HCT116 (cell line): Measurements from ENCODE around the gene TENM4. TPM values are rescaled to one million over a fixed set of nuclear protein-coding genes. Genes with fewer than 3 reads are reported as not detected.

ENCODE experiments used
- ATAC-seq: fragments of 200-7000 bp; cut with Tn5 transposase; 2 replicates; pipeline ENCODE4 v1.9.1; 2020; ENCODE audit warnings: mild to moderate bottlenecking, moderate library complexity
- BruUV-seq: library from RNA; stranded (reverse); fragments of 400-500 nt; replicated peaks from 2 replicates; lab custom pipeline; 2021; lab: Mats Ljungman, UMichigan
- CTCF ChIA-PET: fragments of 300-600 bp; sonication (Branson Sonifier 250); formaldehyde crosslinking; loops from one replicate; lab custom pipeline; 2021; ENCODE audit warnings: antibody characterized with exemption; lab: Charles Lee
- POLR2A ChIA-PET: fragments of 300-600, 350-600 bp; sonication (Branson Sonifier 250); formaldehyde crosslinking; loops from one replicate; lab custom pipeline; 2021; ENCODE audit warnings: antibody characterized with exemption; lab: Charles Lee
- RAD21 ChIA-PET, 2 experiments: fragments of 300-600 bp; sonication (Branson Sonifier 250); formaldehyde crosslinking; loops; one replicate each; lab custom pipeline; 2023; ENCODE audit warnings: low total read pairs in 2 of 2; ENCODE audit not compliant: uncharacterized antibody in 2 of 2, unreplicated experiment in 2 of 2, low non-redundant PET in 1 of 2; lab: Charles Lee
- DNase-seq: peaks from one replicate; pipeline ENCODE4 v3.0.0-alpha.2; 2010; ENCODE audit warnings: low read depth, low spot score
- H2AFZ ChIP-seq: fragments of 200-600 bp; shearing (Covaris generic), sonication (generic); 2 replicates; pipeline ENCODE4 v1.6.1; 2017; ENCODE audit warnings: low read depth, mixed run types, mixed read lengths, antibody characterized with exemption, low read length; ENCODE audit not compliant: poor library complexity, severe bottlenecking
- H3K27ac ChIP-seq: 2 replicates; pipeline ENCODE4 v1.5.1; 2012; ENCODE audit warnings: low read depth, low read length
- H3K27me3 ChIP-seq: fragments of 200-600 bp; sonication (generic); 2 replicates; pipeline ENCODE4 v1.6.1; 2016; ENCODE audit warnings: mixed run types, low read length, mixed read lengths; ENCODE audit not compliant: insufficient read depth
- H3K36me3 ChIP-seq, 2 experiments: fragments of 200-500 bp in 1 of 2; fragments of 200-600 bp in 1 of 2; sonication (Bioruptor generic) in 1 of 2; sonication (generic) in 1 of 2; 2 replicates each; pipeline versions ENCODE4 v1.5.1 to v1.6.1; 2014 to 2016; ENCODE audit warnings: low read length in 2 of 2, inconsistent platforms in 1 of 2, mixed read lengths in 1 of 2, mixed run types in 1 of 2; ENCODE audit not compliant: insufficient read depth in 2 of 2, control insufficient read depth in 1 of 2
- H3K4me1 ChIP-seq, 2 experiments: fragments of 200-600 bp in 1 of 2; sonication (generic) in 1 of 2; 2 replicates each; pipeline versions ENCODE4 v1.5.1 to v1.6.1; 2012 to 2017; ENCODE audit warnings: low read length in 2 of 2, inconsistent platforms in 1 of 2, mild to moderate bottlenecking in 1 of 2, mixed read lengths in 1 of 2, mixed run types in 1 of 2, moderate library complexity in 1 of 2; ENCODE audit not compliant: insufficient read depth in 2 of 2, control insufficient read depth in 1 of 2
- H3K4me2 ChIP-seq: fragments of 200-600 bp; sonication (generic); 2 replicates; pipeline ENCODE4 v1.6.1; 2017; ENCODE audit warnings: mixed run types, low read length, mixed read lengths
- H3K4me3 ChIP-seq, 2 experiments: fragments of 200-600 bp in 1 of 2; sonication (generic) in 1 of 2; replicated peaks in 1 of 2; 2 replicates each; pipeline ENCODE4 v1.5.1; 2011 to 2016; ENCODE audit warnings: low read length in 2 of 2, control low read depth in 1 of 2, low read depth in 1 of 2, mild to moderate bottlenecking in 1 of 2, mixed read lengths in 1 of 2, mixed run types in 1 of 2
- H3K79me2 ChIP-seq: fragments of 200-600 bp; sonication (generic); 2 replicates; pipeline ENCODE4 v1.6.1; 2017; ENCODE audit warnings: mild to moderate bottlenecking, mixed run types, low read length, moderate library complexity, mixed read lengths; ENCODE audit not compliant: insufficient read depth
- H3K9ac ChIP-seq: fragments of 200-600 bp; sonication (generic); 2 replicates; pipeline ENCODE4 v1.6.1; 2016; ENCODE audit warnings: low read length, mixed read lengths
- H3K9me2 ChIP-seq: fragments of 200-600 bp; sonication (generic), shearing (Covaris generic); 2 replicates; pipeline ENCODE4 v1.6.1; 2017; ENCODE audit warnings: mixed run types, mild to moderate bottlenecking, moderate library complexity; ENCODE audit not compliant: insufficient read depth
- H3K9me3 ChIP-seq, 2 experiments: fragments of 200-500 bp in 1 of 2; fragments of 200-600 bp in 1 of 2; sonication (Bioruptor generic) in 1 of 2; sonication (generic) in 1 of 2; 2 replicates each; pipeline ENCODE4 v1.6.1; 2014 to 2017; ENCODE audit warnings: low read length in 2 of 2, mixed read lengths in 2 of 2, inconsistent platforms in 1 of 2, low read depth in 1 of 2, mild to moderate bottlenecking in 1 of 2, mixed run types in 1 of 2, moderate library complexity in 1 of 2; ENCODE audit not compliant: control insufficient read depth in 1 of 2, insufficient read depth in 1 of 2
- H4K20me1 ChIP-seq: fragments of 200-600 bp; sonication (generic), shearing (Covaris generic); 2 replicates; pipeline ENCODE4 v1.6.1; 2017; ENCODE audit warnings: mixed run types, mild to moderate bottlenecking, moderate library complexity; ENCODE audit not compliant: insufficient read depth
- ATF3 ChIP-seq: IDR thresholded peaks from 2 replicates; pipeline ENCODE4 v1.6.1; 2012
- CBX3 ChIP-seq: IDR thresholded peaks from 2 replicates; pipeline ENCODE4 v1.6.1; 2012; ENCODE audit warnings: low read depth
- CTCF ChIP-seq, 3 experiments: fragments of 200-600 bp in 1 of 3; sonication (generic) in 1 of 3; IDR thresholded peaks in 2 of 3; conservative IDR thresholded peaks in 1 of 3; 2 replicates each; pipeline ENCODE4 v1.5.1; 2012 to 2017; ENCODE audit warnings: low read depth in 2 of 3, low read length in 2 of 3, antibody characterized with exemption in 1 of 3, borderline replicate concordance in 1 of 3, control low read depth in 1 of 3, mild to moderate bottlenecking in 1 of 3, mixed read lengths in 1 of 3, mixed run types in 1 of 3, moderate library complexity in 1 of 3; ENCODE audit not compliant: insufficient read depth in 1 of 3
- EGR1 ChIP-seq: IDR thresholded peaks from 2 replicates; pipeline ENCODE4 v1.6.1; 2012; ENCODE audit warnings: low read depth
- EZH2phosphoT487 ChIP-seq: fragments of 200-600 bp; IDR thresholded peaks from 2 replicates; pipeline ENCODE4 v1.6.1; 2018; ENCODE audit warnings: antibody characterized with exemption, borderline replicate concordance
- FOSL1 ChIP-seq: IDR thresholded peaks from 2 replicates; pipeline ENCODE4 v1.6.1; 2012; ENCODE audit warnings: low read depth
- POLR2AphosphoS5 ChIP-seq: IDR thresholded peaks from 2 replicates; pipeline ENCODE4 v1.6.1; 2011; ENCODE audit warnings: mild to moderate bottlenecking, low read depth, low read length, moderate library complexity
- RAD21 ChIP-seq: IDR thresholded peaks from 2 replicates; pipeline ENCODE4 v1.6.1; 2012; ENCODE audit warnings: low read depth, mild to moderate bottlenecking
- REST ChIP-seq: IDR thresholded peaks from 2 replicates; pipeline ENCODE4 v1.6.1; 2012; ENCODE audit warnings: low read depth
- SIN3A ChIP-seq: IDR thresholded peaks from 2 replicates; pipeline ENCODE4 v1.6.1; 2012; ENCODE audit warnings: low read depth
- SP1 ChIP-seq: IDR thresholded peaks from 2 replicates; pipeline ENCODE4 v1.6.1; 2012; ENCODE audit warnings: low read depth
- YY1 ChIP-seq: IDR thresholded peaks from 2 replicates; pipeline ENCODE4 v1.6.1; 2011; ENCODE audit warnings: low read length, low read depth, moderate library complexity, mild to moderate bottlenecking; ENCODE audit not compliant: insufficient replicate concordance; ENCODE audit errors: extremely low read depth
- ZBTB33 ChIP-seq: IDR thresholded peaks from 2 replicates; pipeline ENCODE4 v1.6.1; 2011; ENCODE audit warnings: mild to moderate bottlenecking, low read length, moderate library complexity; ENCODE audit not compliant: insufficient replicate concordance; ENCODE audit errors: extremely low read depth
- ZFX ChIP-seq: fragments of 450-650 bp; IDR thresholded peaks from 2 replicates; pipeline ENCODE4 v1.6.1; 2017
- ZNF274 ChIP-seq: fragments of 200-500 bp; sonication (Bioruptor generic); IDR thresholded peaks from 2 replicates; pipeline ENCODE4 v1.6.1; 2014; ENCODE audit warnings: mild to moderate bottlenecking, low read depth, low read length, inconsistent platforms
- intact Hi-C: fragments of 100-400 bp; cut with micrococcal nuclease; formaldehyde crosslinking; loops from 2 replicates; pipeline ENCODE4 v1.10.0; 2022
- total RNA-seq: library from RNA; stranded (reverse); gene quantifications from one replicate; pipeline ENCODE4 v1.2.1, GENCODE V29; 2021; ENCODE audit not compliant: unreplicated experiment

The TENM4 gene
- total RNA-seq, 1 experiment from 2014 or later, result 0.05 TPM

DNA sequence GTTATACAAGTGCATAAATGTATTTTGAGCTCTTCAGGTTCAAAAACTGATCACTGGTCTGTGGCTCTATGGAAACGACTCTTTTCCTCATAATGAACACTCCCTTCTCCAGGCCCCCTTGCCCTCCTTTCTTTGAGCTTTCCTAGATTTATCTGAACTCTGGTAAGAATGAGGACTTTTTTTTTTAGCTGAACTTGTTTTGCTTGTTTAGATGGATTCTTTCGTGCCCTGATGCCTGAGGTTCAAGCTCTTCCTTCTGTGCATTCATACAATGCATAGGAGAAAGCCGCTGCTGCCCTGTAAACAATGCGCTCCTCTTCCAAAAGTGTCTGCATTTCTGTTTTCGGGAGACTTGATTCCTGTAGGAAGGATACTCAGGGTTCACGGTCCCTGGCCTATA, 205.1 kb downstream of the TENM4 start:
- no peaks in the 10 kb centered on the region for H3K79me2 ChIP-seq
- ChIA-PET CTCF (no interaction called here), POLR2A (no interaction called here), RAD21 (no interaction called here)
- H3K9me3 ChIP-seq, result no peaks in the 10 kb centered on the region
- H4K20me1 ChIP-seq, result no peaks in the 10 kb centered on the region
- no peaks in the 10 kb centered on the region for H3K9me2 ChIP-seq
- DNase-seq (no peak), ATAC-seq (no peak)
- H2AFZ ChIP-seq, result no peak overlapping the region
- H3K27ac ChIP-seq, result no peak overlapping the region
- intact Hi-C loops, result no loop called here
- H3K36me3 ChIP-seq, result no peaks in the 10 kb centered on the region
- no peaks in the 10 kb centered on the region for H3K4me1 ChIP-seq
- no peak overlapping the region for H3K4me2 ChIP-seq
- no TSS peak for BruUV-seq
- peaks cover 16% of the 10 kb centered on the region for H3K27me3 ChIP-seq
- TF ChIP-seq CTCF (IDR thresholded peaks at IDR 0.05 in 2 of 3, conservative IDR thresholded peaks at IDR 0.05 in 1 of 3; ENCODE audit: borderline replicate concordance in 1 of 3, insufficient read depth in 1 of 3, low read depth in 2 of 3, low read length in 2 of 3) (no peak), ATF3 (no peak), REST (no peak), SIN3A (no peak), ZBTB33 (no peak), SP1 (no peak), EGR1 (no peak), RAD21 (no peak), CBX3 (no peak), POLR2AphosphoS5 (no peak), ZNF274 (no peak), EZH2phosphoT487 (no peak), YY1 (no peak), FOSL1 (no peak), ZFX (no peak)
- TF ChIP-seq, all 23 proteins: peak for 0
- Histone ChIP-seq H3K9ac (no peak overlapping the region), H3K4me3 (no peak overlapping the region)
